Measurements from ENCODE around the gene PHLPP1.
A peak's percentile ranks its signal among the peaks of the same experiment; 100 is the strongest.

Gene PHLPP1

DNA sequence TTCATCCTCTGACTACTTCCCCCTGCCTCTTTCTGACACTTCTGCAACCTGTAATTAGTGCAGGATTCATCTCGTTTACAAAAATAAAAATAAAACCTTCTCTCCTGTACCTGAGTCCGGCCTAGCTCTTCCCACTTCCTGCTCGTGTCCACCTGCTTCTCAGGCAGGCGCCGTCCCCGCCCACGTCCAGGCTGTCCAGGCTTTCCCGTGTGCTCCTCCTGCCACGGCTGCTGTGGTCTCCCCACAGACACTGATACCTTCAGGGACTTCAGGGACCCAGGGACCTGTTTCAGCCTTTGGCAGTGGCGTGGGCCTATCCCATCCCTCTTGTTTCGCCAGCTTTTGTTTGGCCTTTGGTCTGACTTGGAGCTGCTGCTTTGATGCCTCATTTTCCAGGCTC, 272.5 kb downstream of the PHLPP1 start:
- H3K4me1 ChIP-seq (ENCODE audit: control insufficient read depth in 5 of 5, insufficient read depth in 5 of 5, low read length in 5 of 5) = peaks cover 0 to 13% (median 9%) of the 10 kb centered on the region in 5 donors
- H3K9ac ChIP-seq (ENCODE audit: low read length in 5 of 5) = peak overlapping the region in 1 of 5 donors; percentile 33
- no peak overlapping the region for H3K4me3 ChIP-seq (ENCODE audit: low read depth in 1 of 5, low read length in 5 of 5)
- H3K9me3 ChIP-seq (ENCODE audit: control insufficient read depth in 5 of 5, low read length in 5 of 5) = no peaks in the 10 kb centered on the region
- no peaks in the 10 kb centered on the region for H3K36me3 ChIP-seq (ENCODE audit: control insufficient read depth in 5 of 5, insufficient read depth in 5 of 5, low read length in 5 of 5)
- no peaks in the 10 kb centered on the region for H3K27me3 ChIP-seq (ENCODE audit: control insufficient read depth in 5 of 5, insufficient read depth in 4 of 5, low read length in 5 of 5)
- H3K27ac ChIP-seq (ENCODE audit: low read depth, low read length) = no peak overlapping the region

- Histone ChIP-seq H3K9ac (ENCODE audit: low read length in 5 of 5) (peak overlapping the region in 2 of 5 donors; percentile 30 to 33), H3K27ac (ENCODE audit: low read depth, low read length) (no peak overlapping the region), H3K4me1 (ENCODE audit: control insufficient read depth in 5 of 5, insufficient read depth in 5 of 5, low read length in 5 of 5) (peaks cover 0 to 13% (median 9%) of the 10 kb centered on the region in 5 donors), H3K4me3 (ENCODE audit: low read depth in 1 of 5, low read length in 5 of 5) (peak overlapping the region; percentile 19 to 44 (median 30)), H3K27me3 (ENCODE audit: control insufficient read depth in 5 of 5, insufficient read depth in 4 of 5, low read length in 5 of 5) (peaks cover 0 to 3% (median 0%) of the 10 kb centered on the region in 5 donors), H3K9me3 (ENCODE audit: control insufficient read depth in 5 of 5, low read length in 5 of 5) (no peaks in the 10 kb centered on the region), H3K36me3 (ENCODE audit: control insufficient read depth in 5 of 5, insufficient read depth in 5 of 5, low read length in 5 of 5) (no peaks in the 10 kb centered on the region)
Measured at GRCh38 chr18:62988471-62988870, 273.1 kb downstream of the PHLPP1 start.

DNA sequence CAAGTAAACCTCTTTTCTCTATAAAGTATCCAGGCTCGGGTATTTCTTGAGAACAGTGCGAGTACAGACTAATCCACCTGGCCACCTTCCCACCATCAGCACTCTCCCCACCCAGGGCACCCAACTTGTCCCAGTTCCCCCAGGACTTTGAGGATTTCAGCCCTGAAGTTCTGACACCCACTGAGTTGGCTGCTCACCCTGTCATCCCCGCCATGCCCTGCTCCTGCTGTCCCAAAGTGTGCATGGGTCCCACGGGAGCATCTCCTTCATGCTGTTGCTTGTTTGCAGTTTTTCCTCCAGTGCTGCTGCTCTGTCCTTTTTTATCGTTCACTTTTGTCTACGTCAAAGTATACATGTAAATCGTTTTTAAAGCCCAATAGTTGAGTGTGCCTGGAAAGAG, 273.9 kb downstream of the PHLPP1 start:
- Histone ChIP-seq H3K9ac (ENCODE audit: low read length in 5 of 5) (no peak overlapping the region), H3K27ac (ENCODE audit: low read depth, low read length) (no peak overlapping the region), H3K9me3 (ENCODE audit: control insufficient read depth in 5 of 5, low read length in 5 of 5) (no peaks in the 10 kb centered on the region), H3K4me3 (ENCODE audit: low read depth in 1 of 5, low read length in 5 of 5) (no peak overlapping the region), H3K27me3 (ENCODE audit: control insufficient read depth in 5 of 5, insufficient read depth in 4 of 5, low read length in 5 of 5) (peaks cover 0 to 3% (median 0%) of the 10 kb centered on the region in 5 donors), H3K36me3 (ENCODE audit: control insufficient read depth in 5 of 5, insufficient read depth in 5 of 5, low read length in 5 of 5) (no peaks in the 10 kb centered on the region), H3K4me1 (ENCODE audit: control insufficient read depth in 5 of 5, insufficient read depth in 5 of 5, low read length in 5 of 5) (peaks cover 0 to 13% (median 9%) of the 10 kb centered on the region in 5 donors)

- no peaks in the 10 kb centered on the region for H3K9me3 ChIP-seq (ENCODE audit: control insufficient read depth in 5 of 5, low read length in 5 of 5)
- H3K4me3 ChIP-seq (ENCODE audit: low read depth in 1 of 5, low read length in 5 of 5) = no peak overlapping the region
- peaks cover 0 to 3% (median 0%) of the 10 kb centered on the region in 5 donors for H3K27me3 ChIP-seq (ENCODE audit: control insufficient read depth in 5 of 5, insufficient read depth in 4 of 5, low read length in 5 of 5)
- no peaks in the 10 kb centered on the region for H3K36me3 ChIP-seq (ENCODE audit: control insufficient read depth in 5 of 5, insufficient read depth in 5 of 5, low read length in 5 of 5)
- peaks cover 0 to 13% (median 9%) of the 10 kb centered on the region in 5 donors for H3K4me1 ChIP-seq (ENCODE audit: control insufficient read depth in 5 of 5, insufficient read depth in 5 of 5, low read length in 5 of 5)
- H3K27ac ChIP-seq (ENCODE audit: low read depth, low read length) = no peak overlapping the region
- H3K9ac ChIP-seq (ENCODE audit: low read length in 5 of 5) = no peak overlapping the region
Measured at GRCh38 chr18:62990653-62991052, 275.3 kb downstream of the PHLPP1 start.

- Histone ChIP-seq H3K4me3 (ENCODE audit: low read depth in 1 of 5, low read length in 5 of 5) (no peak overlapping the region), H3K27me3 (ENCODE audit: control insufficient read depth in 5 of 5, insufficient read depth in 4 of 5, low read length in 5 of 5) (peaks cover 0 to 3% (median 0%) of the 10 kb centered on the region in 5 donors), H3K36me3 (ENCODE audit: control insufficient read depth in 5 of 5, insufficient read depth in 5 of 5, low read length in 5 of 5) (no peaks in the 10 kb centered on the region), H3K27ac (ENCODE audit: low read depth, low read length) (no peak overlapping the region), H3K9me3 (ENCODE audit: control insufficient read depth in 5 of 5, low read length in 5 of 5) (no peaks in the 10 kb centered on the region), H3K4me1 (ENCODE audit: control insufficient read depth in 5 of 5, insufficient read depth in 5 of 5, low read length in 5 of 5) (peaks cover 0 to 13% (median 9%) of the 10 kb centered on the region in 5 donors), H3K9ac (ENCODE audit: low read length in 5 of 5) (no peak overlapping the region)
Measured at GRCh38 chr18:62991389-62991788, 276.0 kb downstream of the PHLPP1 start.

- peaks cover 0 to 13% (median 9%) of the 10 kb centered on the region in 5 donors for H3K4me1 ChIP-seq (ENCODE audit: control insufficient read depth in 5 of 5, insufficient read depth in 5 of 5, low read length in 5 of 5)
- no peak overlapping the region for H3K4me3 ChIP-seq (ENCODE audit: low read depth in 1 of 5, low read length in 5 of 5)
Measured at GRCh38 chr18:62991959-62992358, 276.6 kb downstream of the PHLPP1 start.

DNA sequence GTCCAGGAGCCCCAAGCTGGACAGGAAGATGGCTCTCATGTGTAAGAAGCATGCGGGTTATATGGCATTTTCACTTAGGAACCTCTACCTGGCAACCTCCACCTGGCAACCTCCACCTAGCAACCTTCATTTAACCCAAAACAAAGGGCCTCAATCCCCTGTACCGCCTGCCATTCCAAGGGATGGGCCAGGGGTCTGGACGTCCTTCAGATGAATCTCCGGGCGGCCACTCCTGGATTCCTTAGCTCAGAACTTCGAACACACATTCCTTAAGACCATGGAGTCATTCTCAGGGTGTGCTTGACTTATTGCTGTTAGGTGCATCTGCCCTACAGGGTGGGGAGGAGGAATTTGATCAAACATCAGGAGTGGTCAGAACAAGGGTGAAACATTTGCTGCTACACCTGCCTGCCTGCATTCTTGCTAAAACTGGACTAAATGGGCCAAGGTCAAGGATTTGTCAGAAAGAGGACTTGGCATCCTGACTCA, 277.6 kb downstream of the PHLPP1 start:
- Histone ChIP-seq H3K36me3 (ENCODE audit: control insufficient read depth in 5 of 5, insufficient read depth in 5 of 5, low read length in 5 of 5) (no peaks in the 10 kb centered on the region), H3K4me3 (ENCODE audit: low read depth in 1 of 5, low read length in 5 of 5) (no peak overlapping the region), H3K9ac (ENCODE audit: low read length in 5 of 5) (no peak overlapping the region), H3K27me3 (ENCODE audit: control insufficient read depth in 5 of 5, insufficient read depth in 4 of 5, low read length in 5 of 5) (peaks cover 0 to 3% (median 0%) of the 10 kb centered on the region in 5 donors), H3K9me3 (ENCODE audit: control insufficient read depth in 5 of 5, low read length in 5 of 5) (no peaks in the 10 kb centered on the region), H3K27ac (ENCODE audit: low read depth, low read length) (no peak overlapping the region), H3K4me1 (ENCODE audit: control insufficient read depth in 5 of 5, insufficient read depth in 5 of 5, low read length in 5 of 5) (peaks cover 0 to 12% (median 9%) of the 10 kb centered on the region in 5 donors)

More at GRCh38 chr18:62991959-62992358, 276.6 kb downstream of the PHLPP1 start:
- Histone ChIP-seq H3K36me3 (ENCODE audit: control insufficient read depth in 5 of 5, insufficient read depth in 5 of 5, low read length in 5 of 5) (no peaks in the 10 kb centered on the region), H3K9me3 (ENCODE audit: control insufficient read depth in 5 of 5, low read length in 5 of 5) (no peaks in the 10 kb centered on the region), H3K9ac (ENCODE audit: low read length in 5 of 5) (no peak overlapping the region), H3K27me3 (ENCODE audit: control insufficient read depth in 5 of 5, insufficient read depth in 4 of 5, low read length in 5 of 5) (peaks cover 0 to 3% (median 0%) of the 10 kb centered on the region in 5 donors), H3K27ac (ENCODE audit: low read depth, low read length) (no peak overlapping the region)

GRCh38 chr18:62996566-62996965, 281.2 kb downstream of the PHLPP1 start:
- peaks cover 0 to 3% (median 0%) of the 10 kb centered on the region in 5 donors for H3K27me3 ChIP-seq (ENCODE audit: control insufficient read depth in 5 of 5, insufficient read depth in 4 of 5, low read length in 5 of 5)
- H3K36me3 ChIP-seq (ENCODE audit: control insufficient read depth in 5 of 5, insufficient read depth in 5 of 5, low read length in 5 of 5) = no peaks in the 10 kb centered on the region
- no peaks in the 10 kb centered on the region for H3K9me3 ChIP-seq (ENCODE audit: control insufficient read depth in 5 of 5, low read length in 5 of 5)
- peaks cover 4 to 17% (median 12%) of the 10 kb centered on the region in 5 donors for H3K4me1 ChIP-seq (ENCODE audit: control insufficient read depth in 5 of 5, insufficient read depth in 5 of 5, low read length in 5 of 5)
- H3K4me3 ChIP-seq (ENCODE audit: low read depth in 1 of 5, low read length in 5 of 5) = no peak overlapping the region
- H3K27ac ChIP-seq (ENCODE audit: low read depth, low read length) = no peak overlapping the region
- no peak overlapping the region for H3K9ac ChIP-seq (ENCODE audit: low read length in 5 of 5)

GRCh38 chr18:62997076-62997475, 281.7 kb downstream of the PHLPP1 start:
- Histone ChIP-seq H3K9ac (ENCODE audit: low read length in 5 of 5) (no peak overlapping the region), H3K27me3 (ENCODE audit: control insufficient read depth in 5 of 5, insufficient read depth in 4 of 5, low read length in 5 of 5) (peaks cover 0 to 3% (median 0%) of the 10 kb centered on the region in 5 donors), H3K27ac (ENCODE audit: low read depth, low read length) (no peak overlapping the region), H3K4me3 (ENCODE audit: low read depth in 1 of 5, low read length in 5 of 5) (no peak overlapping the region), H3K4me1 (ENCODE audit: control insufficient read depth in 5 of 5, insufficient read depth in 5 of 5, low read length in 5 of 5) (peaks cover 4 to 17% (median 12%) of the 10 kb centered on the region in 5 donors), H3K9me3 (ENCODE audit: control insufficient read depth in 5 of 5, low read length in 5 of 5) (no peaks in the 10 kb centered on the region), H3K36me3 (ENCODE audit: control insufficient read depth in 5 of 5, insufficient read depth in 5 of 5, low read length in 5 of 5) (no peaks in the 10 kb centered on the region)

DNA sequence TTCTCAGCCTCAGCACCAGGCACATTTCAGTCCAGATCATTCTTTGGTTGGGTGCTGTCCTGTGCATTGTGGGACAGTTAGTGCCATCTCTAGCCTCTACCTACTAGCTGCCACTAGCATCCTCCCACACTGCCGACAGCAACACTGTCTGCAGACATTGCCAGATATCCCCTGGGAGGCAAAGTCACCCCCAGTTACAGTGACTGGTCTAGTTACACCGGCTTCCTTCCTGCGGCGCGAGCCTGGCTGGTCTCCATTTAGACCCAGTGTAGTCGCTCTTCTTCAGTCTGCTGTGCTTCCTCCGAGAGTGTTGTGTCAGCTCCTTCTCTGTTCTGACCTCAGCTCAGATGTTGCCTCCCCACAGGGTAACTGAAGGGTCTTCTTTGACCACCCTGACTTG, 283.1 kb downstream of the PHLPP1 start:
- Histone ChIP-seq H3K4me1 (ENCODE audit: control insufficient read depth in 5 of 5, insufficient read depth in 5 of 5, low read length in 5 of 5) (peaks cover 4 to 17% (median 12%) of the 10 kb centered on the region in 5 donors), H3K9ac (ENCODE audit: low read length in 5 of 5) (no peak overlapping the region), H3K4me3 (ENCODE audit: low read depth in 1 of 5, low read length in 5 of 5) (no peak overlapping the region), H3K27me3 (ENCODE audit: control insufficient read depth in 5 of 5, insufficient read depth in 4 of 5, low read length in 5 of 5) (peaks cover 0 to under 1% (median 0%) of the 10 kb centered on the region in 5 donors), H3K27ac (ENCODE audit: low read depth, low read length) (no peak overlapping the region), H3K36me3 (ENCODE audit: control insufficient read depth in 5 of 5, insufficient read depth in 5 of 5, low read length in 5 of 5) (no peaks in the 10 kb centered on the region), H3K9me3 (ENCODE audit: control insufficient read depth in 5 of 5, low read length in 5 of 5) (no peaks in the 10 kb centered on the region)

Data from subcutaneous abdominal adipose tissue (tissue), 5 donors.